Activated CD4-positive, alpha-beta T cell treated with anti-CD3 and anti-CD28 coated beads, Interleukin-2, amount 10 ng/mL, durations not matched to agents 24 days and 14 days (primary cell): ENCODE data around the gene RAB27A. TPM values are rescaled to one million over a fixed set of nuclear protein-coding genes. Genes with fewer than 3 reads are reported as not detected.

Experiments used
- DNase-seq: peaks from one replicate; pipeline ENCODE4 v3.0.0; 2022
- H3K27ac Mint-ChIP-seq: one replicate; pipeline ENCODE4 v1.8.0; 2022; ENCODE audit warnings: mild to moderate bottlenecking, mixed read lengths
- H3K27me3 Mint-ChIP-seq: one replicate; pipeline ENCODE4 v1.8.0; 2022; ENCODE audit warnings: mixed read lengths
- H3K36me3 Mint-ChIP-seq: one replicate; pipeline ENCODE4 v1.8.0; 2022; ENCODE audit warnings: low read depth, mild to moderate bottlenecking, mixed read lengths
- H3K4me1 Mint-ChIP-seq: one replicate; pipeline ENCODE4 v1.8.0; 2021; ENCODE audit warnings: mixed read lengths
- H3K4me3 Mint-ChIP-seq: one replicate; pipeline ENCODE4 v1.8.0; 2022; ENCODE audit warnings: mild to moderate bottlenecking, moderate library complexity, mixed read lengths
- H3K9me3 Mint-ChIP-seq: one replicate; pipeline ENCODE4 v1.8.0; 2021; ENCODE audit warnings: mixed read lengths
- intact Hi-C: fragments of 100-400 bp; cut with micrococcal nuclease; formaldehyde crosslinking; loops from one replicate; pipeline ENCODE4 v1.15.1; 2023
- total RNA-seq: library from RNA; stranded (reverse); gene quantifications from 2 replicates; pipeline ENCODE4 v1.2.3, GENCODE V29; 2022

RAB27A gene
- total RNA-seq, 1 donor from 2014 or later, result 98.8 TPM

DNA sequence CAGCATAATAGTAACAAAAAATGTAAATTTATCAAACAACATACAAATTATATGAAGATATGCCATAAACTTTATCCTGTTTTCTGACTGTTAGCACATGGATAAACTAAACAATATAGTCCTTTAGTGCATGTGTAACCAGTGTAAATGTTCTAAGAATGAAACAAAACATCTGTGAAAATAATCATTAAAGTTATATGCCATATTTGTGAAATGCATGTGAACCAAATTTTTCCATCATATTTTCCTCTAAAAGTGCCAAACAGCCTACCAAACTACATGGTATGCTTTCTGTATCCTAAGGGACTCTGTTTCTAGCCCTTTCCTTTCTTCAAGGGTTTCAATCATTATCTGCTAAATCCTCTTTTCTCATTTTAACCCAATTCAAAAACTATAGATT is 69.0 kb downstream of the RAB27A start:
- H3K4me1 Mint-ChIP-seq, result peaks cover 58% of the 10 kb centered on the region
- H3K27me3 Mint-ChIP-seq, result no peaks in the 10 kb centered on the region
- no peaks in the 10 kb centered on the region for H3K9me3 Mint-ChIP-seq
- peak overlapping the region; percentile 48 for H3K4me3 Mint-ChIP-seq
- peaks cover 45% of the 10 kb centered on the region for H3K36me3 Mint-ChIP-seq
- intact Hi-C loops, result loop anchor here (1.0 to 10.0 kb wide), 4 partner anchors 17 to 184 kb away; partner anchors contain the start of genes CCPG1 and PIERCE2
- peak overlapping the region; percentile 95 for H3K27ac Mint-ChIP-seq
- no peak for DNase-seq

DNA sequence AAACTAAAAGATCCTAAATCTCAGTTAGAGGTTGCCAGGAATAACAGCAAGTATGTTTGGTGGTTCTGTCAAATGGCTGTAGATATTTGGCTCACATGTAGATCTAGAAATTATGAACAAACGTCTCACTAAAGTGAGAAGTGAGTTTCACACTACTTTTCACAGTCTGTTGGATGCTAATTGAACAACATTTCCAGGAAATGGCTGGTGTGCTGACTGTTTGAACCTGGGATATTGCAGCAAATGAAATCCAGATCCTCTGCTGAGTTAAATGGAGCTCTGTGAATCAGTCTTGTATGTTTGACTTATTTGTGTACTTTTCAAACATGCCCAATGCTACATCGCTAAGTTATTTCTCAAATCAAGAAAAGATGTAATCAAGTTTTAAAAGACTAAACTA is 71.6 kb downstream of the RAB27A start:
- no peak overlapping the region for H3K4me3 Mint-ChIP-seq
- H3K27me3 Mint-ChIP-seq, result no peaks in the 10 kb centered on the region
- peaks cover 46% of the 10 kb centered on the region for H3K36me3 Mint-ChIP-seq
- intact Hi-C loops, result no loop called here
- no peak for DNase-seq
- H3K4me1 Mint-ChIP-seq, result peaks cover 43% of the 10 kb centered on the region
- no peaks in the 10 kb centered on the region for H3K9me3 Mint-ChIP-seq
- peak overlapping the region; percentile 46 for H3K27ac Mint-ChIP-seq

DNA sequence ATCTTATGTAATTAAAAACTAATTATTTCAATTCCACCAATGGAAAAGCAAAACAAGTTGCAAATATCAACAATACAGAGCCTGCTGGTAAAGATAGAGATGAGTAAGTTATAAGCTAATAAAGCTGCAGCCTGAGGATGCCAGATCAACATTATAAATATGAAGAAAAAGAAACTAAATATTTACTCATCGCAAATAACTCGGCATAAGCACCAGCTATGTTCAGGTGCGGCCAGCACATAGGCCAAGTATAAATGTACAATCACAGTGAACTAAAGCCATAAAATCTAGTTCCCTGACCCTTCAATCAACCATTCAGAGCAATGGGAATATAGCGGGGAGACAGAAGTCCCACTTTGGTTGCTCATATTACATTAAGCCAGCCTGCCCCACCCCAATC is 85.1 kb downstream of the RAB27A start:
- DNase-seq, result no peak
- intact Hi-C loops, result no loop called here
- Mint-ChIP-seq H3K36me3 (peaks cover 21% of the 10 kb centered on the region), H3K4me3 (no peak overlapping the region), H3K27ac (no peak overlapping the region), H3K4me1 (peaks cover 4% of the 10 kb centered on the region), H3K27me3 (no peaks in the 10 kb centered on the region), H3K9me3 (no peaks in the 10 kb centered on the region)

DNA sequence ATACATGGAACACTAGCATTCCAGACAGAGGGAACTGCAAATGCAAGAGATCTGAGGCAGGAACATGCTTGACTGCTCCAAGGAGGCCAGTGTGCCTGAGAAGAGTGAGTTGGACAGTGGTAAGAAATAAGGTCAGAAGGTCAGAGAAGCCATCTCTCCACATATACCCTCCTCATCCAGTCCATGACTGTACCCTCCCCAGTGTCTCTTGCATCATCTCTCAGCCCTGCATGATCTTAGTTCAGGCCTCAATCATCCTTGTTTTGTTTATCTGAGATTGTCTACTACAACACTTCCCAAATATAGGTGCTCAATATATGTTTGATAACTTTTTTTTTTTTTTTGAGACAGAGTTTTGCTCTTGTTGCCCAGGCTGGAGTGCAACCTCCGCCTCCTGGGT is 87.4 kb downstream of the RAB27A start:
- Mint-ChIP-seq H3K27ac (no peak overlapping the region), H3K4me3 (no peak overlapping the region), H3K27me3 (no peaks in the 10 kb centered on the region), H3K36me3 (peaks cover 18% of the 10 kb centered on the region), H3K9me3 (no peaks in the 10 kb centered on the region), H3K4me1 (peaks cover 7% of the 10 kb centered on the region)
- no peak for DNase-seq
- intact Hi-C loops, result no loop called here

DNA sequence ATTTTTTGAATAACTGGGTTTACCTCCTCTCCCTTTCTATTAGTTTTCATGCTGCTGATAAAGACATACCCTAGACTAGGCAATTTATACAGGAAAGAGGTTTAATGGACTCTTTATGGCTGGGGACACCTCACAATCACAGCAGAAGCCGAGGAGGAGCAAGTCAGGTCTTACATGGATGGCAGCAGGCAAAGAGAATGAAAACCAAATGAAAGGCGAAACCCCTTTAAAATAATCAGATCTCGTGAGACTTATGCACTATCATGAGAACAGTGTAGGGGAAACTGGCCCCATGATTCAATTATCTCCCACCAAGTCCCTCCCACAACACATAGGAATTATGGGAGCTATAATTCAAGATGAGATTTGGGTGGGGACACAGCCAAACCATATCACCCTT is 90.9 kb downstream of the RAB27A start:
- Mint-ChIP-seq H3K27ac (no peak overlapping the region), H3K4me1 (peaks cover 5% of the 10 kb centered on the region), H3K27me3 (no peaks in the 10 kb centered on the region), H3K9me3 (no peaks in the 10 kb centered on the region), H3K4me3 (no peak overlapping the region), H3K36me3 (peaks cover 13% of the 10 kb centered on the region)
- DNase-seq, result no peak
- intact Hi-C loops, result loop anchor here (5.0 kb wide), 1 partner anchor 239 kb away; no protein-coding TSS in a partner anchor

DNA sequence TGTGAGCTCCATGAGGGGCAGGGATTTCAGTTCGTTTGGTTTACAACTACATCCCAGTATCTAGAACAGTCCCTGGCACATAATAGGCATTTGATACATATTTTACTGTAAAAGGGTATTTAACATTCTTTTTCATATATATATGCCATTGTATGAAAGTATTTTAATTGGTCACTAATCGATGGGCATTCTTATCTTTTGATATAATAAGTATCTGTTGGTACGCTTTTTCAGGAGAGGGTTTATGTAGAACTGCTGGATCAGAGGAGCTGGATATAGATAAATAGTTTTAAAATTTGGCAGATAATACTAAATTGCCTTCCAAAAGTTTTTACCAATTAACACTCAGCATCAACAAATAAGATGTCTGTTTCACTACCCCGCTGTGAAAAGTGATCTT is 91.9 kb downstream of the RAB27A start:
- H3K4me3 Mint-ChIP-seq, result no peak overlapping the region
- intact Hi-C loops, result loop anchor here (1.0 to 5.0 kb wide), 5 partner anchors 19 to 240 kb away; partner anchors contain the start of genes CCPG1, PIERCE2, PIGB and PIGBOS1
- peaks cover 11% of the 10 kb centered on the region for H3K4me1 Mint-ChIP-seq
- H3K27ac Mint-ChIP-seq, result no peak overlapping the region
- no peaks in the 10 kb centered on the region for H3K27me3 Mint-ChIP-seq
- no peaks in the 10 kb centered on the region for H3K9me3 Mint-ChIP-seq
- DNase-seq, result no peak
- H3K36me3 Mint-ChIP-seq, result peaks cover 19% of the 10 kb centered on the region

DNA sequence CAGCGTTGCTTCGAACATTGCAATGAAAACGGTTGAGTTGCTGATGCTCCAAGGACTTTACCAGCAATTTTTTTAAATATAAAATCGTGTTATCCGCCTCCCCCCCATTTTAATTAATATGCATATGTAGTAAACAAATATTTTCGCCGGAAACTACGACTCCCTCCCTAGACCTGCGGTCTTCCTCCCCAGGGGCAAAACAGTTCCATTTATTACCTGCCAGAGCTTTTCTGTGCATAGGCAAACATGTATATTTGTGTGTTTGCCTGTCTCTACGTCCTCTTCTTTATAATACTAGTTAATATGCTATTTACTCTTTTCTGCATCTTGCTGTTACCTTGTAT is 92.3 kb downstream of the RAB27A start:
- no peaks in the 10 kb centered on the region for H3K9me3 Mint-ChIP-seq
- no peak overlapping the region for H3K4me3 Mint-ChIP-seq
- H3K4me1 Mint-ChIP-seq, result peaks cover 11% of the 10 kb centered on the region
- H3K36me3 Mint-ChIP-seq, result peaks cover 19% of the 10 kb centered on the region
- H3K27ac Mint-ChIP-seq, result no peak overlapping the region
- intact Hi-C loops, result loop anchor here (1.0 to 5.0 kb wide), 5 partner anchors 19 to 240 kb away; partner anchors contain the start of genes CCPG1, PIERCE2, PIGB and PIGBOS1
- no peak for DNase-seq
- H3K27me3 Mint-ChIP-seq, result no peaks in the 10 kb centered on the region

DNA sequence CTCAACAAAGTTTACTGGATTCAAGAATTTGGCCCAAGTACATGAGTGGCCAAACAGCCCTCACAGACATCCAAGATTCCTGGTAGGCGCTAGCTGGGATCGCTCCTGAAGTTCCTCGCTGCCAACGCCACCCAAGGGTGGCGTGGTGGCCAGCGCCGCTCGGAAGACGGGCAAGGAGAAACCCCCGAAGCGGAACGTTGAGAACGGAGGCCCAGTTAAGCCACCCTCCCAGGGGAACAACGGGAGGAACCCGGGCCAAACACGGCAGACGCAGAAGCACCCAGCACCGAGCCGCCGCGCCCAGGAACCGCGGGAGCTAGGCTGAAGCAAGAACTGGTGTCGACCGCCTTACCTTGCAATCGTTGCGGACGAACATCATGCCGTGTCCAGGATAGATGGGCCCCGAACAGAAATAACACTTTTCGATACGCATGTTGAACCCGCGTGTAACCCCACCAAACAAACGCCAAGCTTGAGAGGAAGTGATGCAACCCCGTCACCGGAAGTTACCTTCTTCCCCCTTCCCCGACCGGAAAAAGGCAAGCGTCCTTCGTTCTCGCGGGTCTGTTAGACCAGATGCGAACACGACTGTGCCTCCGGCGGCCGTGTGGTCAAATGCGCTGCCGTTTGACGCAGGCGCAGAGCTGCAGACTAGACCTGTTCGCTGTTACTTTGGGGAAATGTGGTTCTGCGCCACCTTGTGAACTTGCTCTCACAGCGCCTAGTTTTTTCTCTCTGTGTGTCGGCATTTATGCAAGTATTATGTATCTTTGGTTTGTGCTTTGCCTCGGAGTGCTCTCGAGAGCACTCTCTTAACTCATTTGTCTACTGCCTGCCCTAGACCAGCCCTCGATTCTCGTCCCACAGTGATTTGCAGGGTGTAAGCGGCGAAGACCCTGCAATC is 92.9 kb downstream of the RAB27A start, which contains the start of gene RSL24D1:
RSL24D1 (minus strand) TSS at position 484 of the 904 bp plus-strand sequence; CDS start at position 433, 51 bp downstream.
- H3K4me3 Mint-ChIP-seq, result no peak within 1 kb of the TSS
- no peaks in the 10 kb centered on the region for H3K9me3 Mint-ChIP-seq
- peaks cover 16% of the 10 kb centered on the region for H3K36me3 Mint-ChIP-seq
- H3K27me3 Mint-ChIP-seq, result no peaks in the 10 kb centered on the region
- peak; percentile 99 for DNase-seq
- H3K27ac Mint-ChIP-seq, result no peak within 1 kb of the TSS
- peaks cover 14% of the 10 kb centered on the region for H3K4me1 Mint-ChIP-seq
- intact Hi-C loops, result loop anchor here (1.0 to 5.0 kb wide), 5 partner anchors 20 to 241 kb away; partner anchors contain the start of genes CCPG1, PIERCE2, PIGB and PIGBOS1

DNA sequence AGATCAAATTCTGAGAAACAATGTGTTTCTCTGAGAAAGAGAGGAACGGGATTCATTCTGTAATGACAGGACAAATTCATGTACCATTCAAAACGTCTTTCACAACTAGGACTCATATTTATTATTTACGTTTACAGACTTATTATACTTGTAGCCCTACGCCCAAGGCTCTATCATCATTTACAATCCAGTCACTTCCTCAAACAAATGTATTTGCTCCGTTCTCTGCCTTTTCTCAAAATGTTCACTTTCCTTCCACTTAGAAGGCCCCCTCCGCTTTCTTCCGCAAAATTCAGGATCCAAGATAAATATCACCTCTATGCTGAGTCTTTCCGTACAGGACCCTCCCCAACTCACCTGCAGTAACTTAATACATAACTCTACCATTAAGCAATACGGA is 93.6 kb downstream of the RAB27A start:
- H3K9me3 Mint-ChIP-seq, result no peaks in the 10 kb centered on the region
- H3K27me3 Mint-ChIP-seq, result no peaks in the 10 kb centered on the region
- peaks cover 22% of the 10 kb centered on the region for H3K36me3 Mint-ChIP-seq
- H3K4me1 Mint-ChIP-seq, result peaks cover 17% of the 10 kb centered on the region
- H3K27ac Mint-ChIP-seq, result no peak overlapping the region
- no peak overlapping the region for H3K4me3 Mint-ChIP-seq
- intact Hi-C loops, result loop anchor here (2.0 to 5.0 kb wide), 3 partner anchors 21 to 241 kb away; partner anchors contain the start of genes CCPG1 and PIERCE2
- DNase-seq, result no peak

DNA sequence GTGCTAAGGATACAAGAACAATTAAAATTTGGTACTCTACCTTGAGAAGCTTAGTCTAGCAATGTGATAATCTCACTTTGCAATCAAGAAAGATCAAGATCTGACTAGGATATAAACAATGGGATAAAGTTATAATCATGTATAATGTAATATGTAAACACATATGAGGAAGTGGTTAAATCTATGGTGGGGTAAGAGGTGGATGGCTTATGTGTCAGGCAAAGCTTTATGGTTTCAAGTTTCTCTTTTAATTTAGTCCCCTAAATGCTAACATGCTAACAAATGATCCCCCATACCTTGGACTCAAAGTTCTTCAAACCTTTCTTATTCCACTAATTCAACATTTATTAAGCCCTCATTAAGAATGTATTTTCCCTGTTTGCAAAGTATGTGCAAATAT is 95.4 kb downstream of the RAB27A start:
- no peak for DNase-seq
- intact Hi-C loops, result no loop called here
- peaks cover 22% of the 10 kb centered on the region for H3K4me1 Mint-ChIP-seq
- H3K27ac Mint-ChIP-seq, result peak overlapping the region; percentile 35
- no peaks in the 10 kb centered on the region for H3K27me3 Mint-ChIP-seq
- H3K4me3 Mint-ChIP-seq, result no peak overlapping the region
- H3K9me3 Mint-ChIP-seq, result no peaks in the 10 kb centered on the region
- peaks cover 33% of the 10 kb centered on the region for H3K36me3 Mint-ChIP-seq

DNA sequence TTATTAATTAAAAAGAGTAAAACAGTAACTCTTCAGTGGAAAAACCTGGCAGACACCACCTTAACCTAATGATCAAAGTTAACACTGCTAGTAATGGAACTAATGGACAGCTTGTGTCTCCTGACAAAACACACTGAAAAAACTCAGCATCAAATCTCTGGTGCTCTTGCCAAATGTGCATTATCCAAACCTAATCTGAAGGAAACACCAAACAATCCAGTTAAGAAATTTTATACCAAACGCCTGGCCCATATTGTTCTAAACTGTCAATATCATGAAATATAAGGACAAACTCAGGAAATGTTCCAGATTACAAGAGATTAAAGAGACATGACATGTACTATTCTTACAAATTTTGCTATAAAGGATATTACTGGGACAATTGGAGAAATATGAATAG is 103.3 kb downstream of the RAB27A start:
- no peak overlapping the region for H3K27ac Mint-ChIP-seq

DNA sequence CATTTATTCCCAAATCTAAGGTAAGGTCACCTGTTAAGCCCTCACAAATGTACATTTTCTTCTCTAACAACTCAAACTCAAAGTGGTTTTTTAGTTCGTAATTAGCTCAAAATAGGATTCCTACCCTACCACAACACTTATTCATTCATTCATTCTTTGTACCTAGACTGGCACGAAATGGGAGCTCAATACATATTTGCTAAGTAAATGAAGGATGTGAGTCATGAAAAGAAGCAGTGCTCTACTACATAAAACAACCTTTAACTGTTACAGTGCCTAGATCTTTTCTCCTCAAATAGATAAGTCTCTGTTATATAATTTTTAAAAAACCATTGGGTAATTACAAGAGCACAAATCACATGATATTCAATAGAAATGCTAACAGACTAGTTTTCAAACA is 105.9 kb downstream of the RAB27A start:
- no peaks in the 10 kb centered on the region for H3K9me3 Mint-ChIP-seq
- no peaks in the 10 kb centered on the region for H3K27me3 Mint-ChIP-seq
- H3K36me3 Mint-ChIP-seq, result peaks cover 65% of the 10 kb centered on the region
- no peak overlapping the region for H3K4me3 Mint-ChIP-seq
- H3K27ac Mint-ChIP-seq, result no peak overlapping the region
- no peak for DNase-seq
- intact Hi-C loops, result no loop called here
- H3K4me1 Mint-ChIP-seq, result peaks cover 33% of the 10 kb centered on the region

More for the DNA sequence above, 103.3 kb downstream of the RAB27A start:
- no peak overlapping the region for H3K4me3 Mint-ChIP-seq
- H3K36me3 Mint-ChIP-seq, result peaks cover 71% of the 10 kb centered on the region
- H3K4me1 Mint-ChIP-seq, result peaks cover 45% of the 10 kb centered on the region
- no peaks in the 10 kb centered on the region for H3K27me3 Mint-ChIP-seq
- DNase-seq, result no peak
- intact Hi-C loops, result no loop called here
- no peaks in the 10 kb centered on the region for H3K9me3 Mint-ChIP-seq

DNA sequence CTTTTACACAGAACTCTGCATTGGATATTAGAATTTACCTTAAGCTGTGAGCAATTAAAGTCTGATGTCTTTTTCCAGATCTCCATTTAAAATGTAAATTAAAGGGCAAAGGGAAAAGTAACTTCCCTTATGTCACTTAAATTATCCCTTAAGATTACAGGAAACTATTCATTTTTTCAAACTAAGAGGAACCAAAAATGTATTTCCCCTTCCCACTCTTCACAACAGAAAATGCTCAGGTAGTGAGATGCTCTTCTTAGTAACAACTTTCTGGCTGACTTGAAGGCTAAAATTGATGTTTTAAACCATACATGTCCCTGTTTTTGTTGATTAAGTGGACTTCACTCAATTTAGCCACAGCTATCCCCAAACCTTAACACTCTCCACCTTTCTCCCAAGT is 110.5 kb downstream of the RAB27A start:
- H3K27me3 Mint-ChIP-seq, result no peaks in the 10 kb centered on the region
- peaks cover 35% of the 10 kb centered on the region for H3K36me3 Mint-ChIP-seq
- no peak overlapping the region for H3K27ac Mint-ChIP-seq
- H3K4me1 Mint-ChIP-seq, result peaks cover 4% of the 10 kb centered on the region
- H3K4me3 Mint-ChIP-seq, result no peak overlapping the region
- intact Hi-C loops, result no loop called here
- no peak for DNase-seq
- H3K9me3 Mint-ChIP-seq, result no peaks in the 10 kb centered on the region

DNA sequence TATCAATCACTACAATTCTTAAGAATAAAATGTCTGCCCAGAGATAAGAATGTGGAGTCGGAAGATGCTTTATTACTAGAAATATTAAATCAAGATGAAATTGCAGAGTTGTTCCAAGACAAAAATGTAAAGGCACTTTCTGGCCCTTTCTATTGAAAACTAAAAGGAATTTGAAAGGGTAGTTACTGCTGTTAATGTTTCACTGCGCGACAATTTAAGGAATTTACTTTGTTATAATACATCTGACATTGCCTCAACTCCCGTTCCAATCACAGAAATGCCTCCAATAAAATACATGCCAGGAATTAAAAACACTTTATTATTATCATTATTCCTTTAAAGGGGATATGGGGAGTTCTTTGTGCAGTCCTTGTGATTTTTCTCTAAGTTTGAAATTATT is 119.3 kb downstream of the RAB27A start:
- H3K4me3 Mint-ChIP-seq, result no peak overlapping the region
- H3K36me3 Mint-ChIP-seq, result peaks cover 6% of the 10 kb centered on the region
- H3K27ac Mint-ChIP-seq, result no peak overlapping the region
- H3K27me3 Mint-ChIP-seq, result no peaks in the 10 kb centered on the region
- H3K9me3 Mint-ChIP-seq, result no peaks in the 10 kb centered on the region
- intact Hi-C loops, result no loop called here
- DNase-seq, result no peak
- H3K4me1 Mint-ChIP-seq, result no peaks in the 10 kb centered on the region
